BE2C (cell line): ENCODE results near the gene TRIM15.

Source experiments
- DNase-seq: peaks from one replicate; pipeline ENCODE4 v3.0.0-alpha.2; 2020
- H3K27me3 ChIP-seq: fragments of 250-450 bp; sonication (Bioruptor Pico); 2 replicates; pipeline ENCODE4 v1.5.1; 2020; ENCODE audit warnings: mild to moderate bottlenecking
- H3K36me3 ChIP-seq: fragments of 250-450 bp; sonication (Bioruptor Pico); 2 replicates; pipeline ENCODE4 v1.5.1; 2020; ENCODE audit warnings: mild to moderate bottlenecking
- H3K4me1 ChIP-seq: fragments of 250-450 bp; sonication (Bioruptor Pico); 2 replicates; pipeline ENCODE4 v1.5.1; 2020
- H3K4me3 ChIP-seq: 2 replicates; pipeline ENCODE4 v1.5.1; 2011; ENCODE audit warnings: low read depth, low read length
- H3K9me3 ChIP-seq: fragments of 250-450 bp; sonication (Bioruptor Pico); 2 replicates; pipeline ENCODE4 v1.5.1; 2020
- TF ChIP-seq, protein P1 (sequence below): IDR thresholded peaks from 2 replicates; pipeline ENCODE4 v1.5.1; 2012; ENCODE audit warnings: mild to moderate bottlenecking, low read depth, low read length

The TRIM15 gene

GRCh38 chr6:30200551-30201281, 37.4 kb downstream of the TRIM15 start:
- TF ChIP-seq, protein P1, sequence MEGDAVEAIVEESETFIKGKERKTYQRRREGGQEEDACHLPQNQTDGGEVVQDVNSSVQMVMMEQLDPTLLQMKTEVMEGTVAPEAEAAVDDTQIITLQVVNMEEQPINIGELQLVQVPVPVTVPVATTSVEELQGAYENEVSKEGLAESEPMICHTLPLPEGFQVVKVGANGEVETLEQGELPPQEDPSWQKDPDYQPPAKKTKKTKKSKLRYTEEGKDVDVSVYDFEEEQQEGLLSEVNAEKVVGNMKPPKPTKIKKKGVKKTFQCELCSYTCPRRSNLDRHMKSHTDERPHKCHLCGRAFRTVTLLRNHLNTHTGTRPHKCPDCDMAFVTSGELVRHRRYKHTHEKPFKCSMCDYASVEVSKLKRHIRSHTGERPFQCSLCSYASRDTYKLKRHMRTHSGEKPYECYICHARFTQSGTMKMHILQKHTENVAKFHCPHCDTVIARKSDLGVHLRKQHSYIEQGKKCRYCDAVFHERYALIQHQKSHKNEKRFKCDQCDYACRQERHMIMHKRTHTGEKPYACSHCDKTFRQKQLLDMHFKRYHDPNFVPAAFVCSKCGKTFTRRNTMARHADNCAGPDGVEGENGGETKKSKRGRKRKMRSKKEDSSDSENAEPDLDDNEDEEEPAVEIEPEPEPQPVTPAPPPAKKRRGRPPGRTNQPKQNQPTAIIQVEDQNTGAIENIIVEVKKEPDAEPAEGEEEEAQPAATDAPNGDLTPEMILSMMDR: no peak
- no peaks in the 10 kb centered on the region for H3K27me3 ChIP-seq
- peaks cover 20% of the 10 kb centered on the region for H3K36me3 ChIP-seq
- DNase-seq: no peak
- no peaks in the 10 kb centered on the region for H3K4me1 ChIP-seq
- no peaks in the 10 kb centered on the region for H3K9me3 ChIP-seq
- H3K4me3 ChIP-seq: no peak overlapping the region

DNA sequence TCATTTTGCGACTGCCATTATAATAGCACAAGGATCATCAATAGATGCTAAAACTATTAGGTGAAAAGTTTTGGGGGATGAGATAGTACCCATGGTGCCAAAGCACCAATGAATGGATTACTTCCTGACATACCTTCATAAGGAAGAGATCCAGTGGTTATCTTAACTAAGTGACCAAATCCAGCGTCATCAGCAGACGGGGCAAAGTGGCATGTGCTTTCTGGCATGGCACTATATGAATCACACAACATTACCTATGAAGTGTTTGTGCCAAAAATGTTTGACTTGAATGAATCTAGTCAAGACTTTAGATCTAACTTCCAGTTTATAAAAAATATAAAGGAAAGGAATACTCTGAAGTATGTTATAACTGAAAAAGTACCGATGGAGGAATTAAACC, 39.0 kb downstream of the TRIM15 start:
- H3K27me3 ChIP-seq: no peaks in the 10 kb centered on the region
- H3K4me3 ChIP-seq: no peak overlapping the region
- no peaks in the 10 kb centered on the region for H3K9me3 ChIP-seq
- no peak for DNase-seq
- peaks cover 20% of the 10 kb centered on the region for H3K36me3 ChIP-seq
- TF ChIP-seq, protein P1: no peak
- H3K4me1 ChIP-seq: no peaks in the 10 kb centered on the region

GRCh38 chr6:30204116-30204515, 40.8 kb downstream of the TRIM15 start:
- Histone ChIP-seq H3K36me3 (peaks cover 8% of the 10 kb centered on the region), H3K9me3 (no peaks in the 10 kb centered on the region), H3K4me3 (no peak overlapping the region), H3K27me3 (no peaks in the 10 kb centered on the region), H3K4me1 (no peaks in the 10 kb centered on the region; the same call in 1 of the 2 replicates)
- no peak for DNase-seq
- TF ChIP-seq, protein P1: no peak

- no peaks in the 10 kb centered on the region for H3K9me3 ChIP-seq
Measured at GRCh38 chr6:30206152-30206551, 42.8 kb downstream of the TRIM15 start.

DNA sequence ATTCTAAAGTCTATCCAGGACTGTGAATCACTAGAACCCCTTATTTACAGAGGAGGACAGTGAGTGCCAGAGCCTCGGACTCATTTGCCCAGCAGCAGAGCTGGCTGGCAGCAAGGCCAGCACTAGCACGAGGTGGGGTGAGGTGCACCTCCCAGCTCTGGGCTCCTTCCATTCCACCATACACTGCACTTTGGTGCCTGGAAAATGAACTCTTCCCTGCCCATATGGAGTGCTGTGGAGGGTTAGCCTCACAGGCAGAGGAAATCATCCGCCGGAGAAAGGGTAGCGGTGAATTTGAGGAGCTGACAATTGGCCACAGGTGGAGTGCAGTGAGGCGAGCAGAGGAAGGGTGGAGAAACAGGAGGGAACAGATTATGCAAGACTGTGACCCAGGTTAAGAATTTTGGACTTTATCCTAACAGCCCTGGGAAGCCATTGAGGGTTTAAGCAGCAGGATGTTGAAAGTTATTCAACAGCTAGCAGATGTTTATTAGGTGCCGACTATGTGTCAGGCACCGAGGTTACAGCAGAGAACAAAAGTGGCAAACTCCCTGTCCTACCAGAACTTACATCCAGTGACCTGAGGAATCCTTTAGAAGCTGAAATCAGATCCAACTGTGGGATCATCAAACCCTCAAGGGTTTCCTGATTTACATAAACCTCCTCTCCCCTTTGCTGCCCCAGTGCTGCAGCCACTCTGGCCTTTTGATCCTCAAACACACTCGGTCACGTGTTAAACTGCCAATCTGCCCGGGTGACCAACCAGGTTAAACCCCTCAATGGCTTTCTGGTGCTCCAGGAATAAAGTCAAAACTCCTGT, 43.7 kb downstream of the TRIM15 start:
- no peak for DNase-seq
- Histone ChIP-seq H3K36me3 (no peaks in the 10 kb centered on the region; the same call in 1 of the 2 replicates), H3K27me3 (no peaks in the 10 kb centered on the region), H3K4me3 (no peak overlapping the region), H3K4me1 (no peaks in the 10 kb centered on the region; the same call in 1 of the 2 replicates), H3K9me3 (no peaks in the 10 kb centered on the region)
- TF ChIP-seq, protein P1: no peak

More at GRCh38 chr6:30206152-30206551, 42.8 kb downstream of the TRIM15 start:
- DNase-seq: no peak
- TF ChIP-seq, protein P1: no peak
- Histone ChIP-seq H3K27me3 (no peaks in the 10 kb centered on the region), H3K4me3 (no peak overlapping the region), H3K4me1 (no peaks in the 10 kb centered on the region; the same call in 1 of the 2 replicates), H3K36me3 (no peaks in the 10 kb centered on the region; the same call in 1 of the 2 replicates)
